Melanocyte of skin (primary cell): ENCODE data around the gene SBK1. TPM values are rescaled to one million over a fixed set of nuclear protein-coding genes. Genes with fewer than 3 reads are reported as not detected.

ENCODE experiments used
- small RNA-seq, 2 donors: library from RNA; depleted of rRNA; stranded (forward); fragments of <200 nt; gene quantifications; one replicate each; pipeline ENCODE3, GENCODE V24; 2012
- total RNA-seq, 2 donors: library from RNA; depleted of rRNA; stranded (reverse); fragments of >200 nt; gene quantifications; 2 replicates each; pipeline ENCODE4 v1.2.3, GENCODE V29; 2012

The SBK1 gene
- under 1 TPM in 1 of 2 donors, not detected in 1; under 0.01 TPM for total RNA-seq

DNA sequence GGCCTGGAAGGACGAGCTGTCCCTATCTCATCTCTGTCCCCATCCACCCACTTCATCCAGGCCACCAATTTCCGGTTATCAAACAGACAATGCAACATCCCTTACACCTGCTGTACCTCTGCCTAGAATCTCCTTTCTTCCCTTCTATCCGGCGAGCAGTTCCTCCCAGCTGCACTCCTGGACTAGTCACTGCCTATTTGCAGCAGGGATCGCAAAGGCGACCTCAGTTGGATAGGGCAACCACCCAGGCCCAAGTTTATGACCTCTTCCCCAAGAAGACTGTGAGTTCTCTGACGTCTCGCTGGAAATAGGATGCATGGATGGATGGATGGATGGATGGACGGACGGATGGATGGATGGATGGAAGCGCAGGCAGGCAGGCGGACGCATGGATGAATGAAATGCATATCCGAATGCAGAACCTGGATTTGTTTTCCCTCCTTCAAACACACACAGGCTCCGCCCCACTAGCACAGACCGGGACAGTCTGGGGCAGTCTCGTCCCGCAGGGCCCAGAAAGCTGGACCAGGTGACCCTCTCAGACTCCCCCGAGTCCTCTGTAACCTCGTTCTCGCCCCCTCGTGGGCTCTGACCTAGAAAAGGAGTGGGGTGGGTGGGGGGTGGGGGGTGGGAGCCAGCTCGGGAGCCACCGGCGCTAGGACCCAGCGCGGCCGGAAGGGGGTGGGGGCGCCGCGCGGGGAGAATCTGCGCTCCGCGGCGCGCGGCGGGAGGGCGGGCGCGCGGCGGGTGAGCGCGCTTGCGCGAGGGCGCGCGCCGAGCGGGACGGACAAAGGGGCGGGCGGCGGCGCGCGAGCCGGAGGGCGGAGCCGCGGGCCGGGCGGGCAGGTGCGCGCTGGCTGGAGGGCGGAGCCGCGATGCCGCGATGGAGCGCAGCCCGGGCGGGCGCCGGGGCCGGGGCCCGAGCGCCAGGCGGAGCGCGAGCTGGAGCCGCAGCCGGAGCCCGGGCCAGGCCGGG, at the start of gene SBK1:
Gene SBK1, plus strand, starts transcription at position 875 of the 976 bp plus-strand sequence. CDS start 24,867 bp downstream, outside the sequence.

GRCh38 chr16:28363408-28363807, 71.1 kb downstream of the SBK1 start, which contains the start of gene NPIPB6:
Gene NPIPB6 (minus strand): TSS chr16:28363508. CDS start chr16:28362822, 686 bp downstream.

Small RNAs within 50 kb of the gene (small RNA-seq; reads per million reads assigned to genes)
- 0 reads per million in 2 donors for gene AC138904.2

Other genes starting within 250 kb of the SBK1 start
- gene GSG1L, start 228.8 kb upstream of the SBK1 start, total RNA-seq = not detected
- gene XPO6, start 80.6 kb upstream of the SBK1 start, total RNA-seq = 100 to 1,000 TPM; 116 to 128 TPM
- gene NPIPB6, start 71.0 kb downstream of the SBK1 start, total RNA-seq = not detected
- gene EIF3CL, start 111.3 kb downstream of the SBK1 start, total RNA-seq = 10 to 100 TPM; 67.6 to 69.5 TPM
- not detected for gene NPIPB7, start 179.8 kb downstream of the SBK1 start, total RNA-seq
- gene CLN3, start 199.5 kb downstream of the SBK1 start, total RNA-seq = 10 to 100 TPM; 24.3 to 28.6 TPM
- gene APOBR, start 202.1 kb downstream of the SBK1 start, total RNA-seq = not detected
- not detected for gene IL27, start 214.3 kb downstream of the SBK1 start, total RNA-seq
- gene NUPR1, start 246.4 kb downstream of the SBK1 start, total RNA-seq = 1 to 10 TPM in 1 of 2 donors, under 1 TPM in 1; 1.00 to 2.8 TPM